Gastroesophageal sphincter (tissue), 4 donors: ENCODE measurements around the gene MXRA8. TPM values are rescaled to one million over a fixed set of nuclear protein-coding genes. Genes with fewer than 3 reads are reported as not detected.

Source experiments
- ATAC-seq: fragments of 150-250 bp; one replicate; pipeline ENCODE4 v1.9.1; 2016; ENCODE audit warnings: mild to moderate bottlenecking, moderate library complexity
- H3K27ac ChIP-seq, 4 donors: fragments of 200-600 bp; sonication (generic) in 3 of 4; 1 replicate in 3 of 4; 2 replicates in 1 of 4; pipeline ENCODE4 v1.5.1; 2016 to 2019
- H3K27me3 ChIP-seq: fragments of 200-600 bp; sonication (generic); one replicate; pipeline ENCODE4 v1.5.1; 2019
- H3K36me3 ChIP-seq, 2 donors: fragments of 200-600 bp; sonication (generic); one replicate each; pipeline ENCODE4 v1.5.1; 2019; ENCODE audit warnings: control low read depth in 1 of 2
- H3K4me1 ChIP-seq, 3 donors: fragments of 200-600 bp; sonication (generic); 1 replicate in 2 of 3; 2 replicates in 1 of 3; pipeline ENCODE4 v1.5.1; 2016 to 2019; ENCODE audit warnings: control low read depth in 2 of 3
- H3K4me3 ChIP-seq, 2 donors: fragments of 200-600 bp; sonication (generic); one replicate each; pipeline ENCODE4 v1.5.1; 2019; ENCODE audit warnings: mild to moderate bottlenecking in 1 of 2, moderate library complexity in 1 of 2
- H3K9me3 ChIP-seq, 3 donors: fragments of 200-600 bp; sonication (generic); one replicate each; pipeline ENCODE4 v1.5.1; 2017 to 2019; ENCODE audit warnings: control low read depth in 2 of 3
- CTCF ChIP-seq, 4 experiments: fragments of 200-600 bp in 2 of 4; fragments of 450-650 bp in 2 of 4; sonication (generic) in 1 of 4; IDR thresholded peaks; one replicate each; pipeline ENCODE4 v1.5.1; 2017 to 2019; ENCODE audit warnings: antibody characterized with exemption in 4 of 4, mild to moderate bottlenecking in 2 of 4, moderate library complexity in 2 of 4
- EP300 ChIP-seq: sonication (generic); formaldehyde crosslinking; IDR thresholded peaks from one replicate; pipeline ENCODE4 v1.6.1; 2017; ENCODE audit warnings: antibody characterized with exemption, mild to moderate bottlenecking
- POLR2A ChIP-seq, 2 donors: fragments of 450-650 bp; IDR thresholded peaks; one replicate each; pipeline ENCODE4 v1.6.1; 2017; ENCODE audit warnings: antibody characterized with exemption in 2 of 2, mild to moderate bottlenecking in 2 of 2, moderate library complexity in 1 of 2
- POLR2AphosphoS5 ChIP-seq: sonication (generic); formaldehyde crosslinking; IDR thresholded peaks from one replicate; pipeline ENCODE4 v1.6.1; 2017; ENCODE audit warnings: antibody characterized with exemption
- WGBS, 2 donors: methylation state at CpG; one replicate each; pipeline ENCODE4 v1.1.5; 2018; ENCODE audit warnings: low coverage in 1 of 2; 5-methylcytosine and 5-hydroxymethylcytosine counted together
- total RNA-seq, 4 donors: library from RNA; depleted of rRNA; stranded (reverse); fragments of >200 nt; gene quantifications; one replicate each; pipeline ENCODE4 v1.1.0, GENCODE V29; 2016

The MXRA8 gene
- total RNA-seq, 4 donors from 2014 or later, result 69.8 to 105 (median 85.4) TPM

GRCh38 chr1:1397839-1398523 is 39.6 kb upstream of the MXRA8 start:
- Histone ChIP-seq H3K4me1 (peaks cover 0 to 74% (median 19%) of the 10 kb centered on the region in 3 donors), H3K27me3 (no peaks in the 10 kb centered on the region), H3K4me3 (peak overlapping the region; percentile 93 to 100), H3K27ac (peak overlapping the region in 3 of 4 donors; percentile 89 to 92 (median 89)), H3K36me3 (peaks cover 0 to 78% of the 10 kb centered on the region in 2 donors), H3K9me3 (no peaks in the 10 kb centered on the region)
- 44 to 46% methylated on average over 11 of the region's 19 CpGs for WGBS, 2 donors
- no peak for ATAC-seq
- TF ChIP-seq CTCF (IDR thresholded peaks at IDR 0.05) (no peak), POLR2A (IDR thresholded peaks at IDR 0.05) (no peak), POLR2AphosphoS5 (no peak), EP300 (no peak)

GRCh38 chr1:1395166-1395565 is 36.8 kb upstream of the MXRA8 start:
- Histone ChIP-seq H3K9me3 (no peaks in the 10 kb centered on the region), H3K27ac (peak overlapping the region in 1 of 4 donors; percentile 27), H3K36me3 (peaks cover 0 to 81% of the 10 kb centered on the region in 2 donors), H3K4me1 (peaks cover 0 to 59% (median 11%) of the 10 kb centered on the region in 3 donors), H3K4me3 (no peak overlapping the region), H3K27me3 (no peaks in the 10 kb centered on the region)
- no peak for ATAC-seq
- WGBS, 2 donors, result 25 to 79% methylated on average over 2 to 11 of the region's 11 CpGs
- TF ChIP-seq POLR2A (IDR thresholded peaks at IDR 0.05) (no peak), CTCF (IDR thresholded peaks at IDR 0.05) (no peak), EP300 (no peak), POLR2AphosphoS5 (no peak)

- Histone ChIP-seq H3K4me3 (no peak overlapping the region), H3K27me3 (no peaks in the 10 kb centered on the region), H3K27ac (no peak overlapping the region), H3K4me1 (peaks cover 0 to 53% (median 8%) of the 10 kb centered on the region in 3 donors), H3K9me3 (no peaks in the 10 kb centered on the region), H3K36me3 (peaks cover 0 to 92% of the 10 kb centered on the region in 2 donors)
- TF ChIP-seq POLR2A (IDR thresholded peaks at IDR 0.05) (no peak), CTCF (IDR thresholded peaks at IDR 0.05) (no peak), EP300 (no peak), POLR2AphosphoS5 (no peak)
- WGBS, 2 donors, result 92 to 93% methylated on average over 6 to 7 of the region's 7 CpGs
- ATAC-seq, result no peak
Measured at GRCh38 chr1:1394116-1394515, 35.8 kb upstream of the MXRA8 start.

- H3K27ac ChIP-seq, result no peak overlapping the region
- no peak for TF ChIP-seq POLR2A (IDR thresholded peaks at IDR 0.05)
- no peak for TF ChIP-seq POLR2AphosphoS5
- no peak for TF ChIP-seq EP300
- no peak for TF ChIP-seq CTCF (IDR thresholded peaks at IDR 0.05)
- peaks cover 0 to 99% of the 10 kb centered on the region in 2 donors for H3K36me3 ChIP-seq
- no peaks in the 10 kb centered on the region for H3K9me3 ChIP-seq
- H3K4me3 ChIP-seq, result no peak overlapping the region
- ATAC-seq, result no peak
- no peaks in the 10 kb centered on the region for H3K27me3 ChIP-seq
- 80 to 100% methylated on average over 2 to 3 of the region's 11 CpGs for WGBS, 2 donors
- H3K4me1 ChIP-seq, result peaks cover 0 to 49% (median 8%) of the 10 kb centered on the region in 3 donors
Measured at GRCh38 chr1:1393428-1393827, 35.1 kb upstream of the MXRA8 start.

GRCh38 chr1:1393014-1393413 is 34.7 kb upstream of the MXRA8 start:
- peaks cover 0 to 100% of the 10 kb centered on the region in 2 donors for H3K36me3 ChIP-seq
- peaks cover 0 to 45% (median 4%) of the 10 kb centered on the region in 3 donors for H3K4me1 ChIP-seq
- WGBS, 2 donors, result no CpG with 5 or more reads among the region's 4 CpGs
- no peaks in the 10 kb centered on the region for H3K9me3 ChIP-seq
- ATAC-seq, result no peak
- no peaks in the 10 kb centered on the region for H3K27me3 ChIP-seq
- H3K27ac ChIP-seq, result no peak overlapping the region
- no peak overlapping the region for H3K4me3 ChIP-seq
- TF ChIP-seq POLR2AphosphoS5 (no peak), POLR2A (IDR thresholded peaks at IDR 0.05) (no peak), EP300 (no peak), CTCF (IDR thresholded peaks at IDR 0.05) (no peak)
